ENCODE results near the gene MAP2K5.

- no peak for TF ChIP-seq CTCF (conservative IDR thresholded peaks at IDR 0.05; ENCODE audit: low read length)
- TF ChIP-seq EZH2phosphoT487 (IDR thresholded peaks at IDR 0.05; ENCODE audit: borderline replicate concordance), result no peak
Observed at GRCh38 chr15:67743558-67743957, 201.1 kb downstream of the MAP2K5 start.
